Measurements from ENCODE around the gene NDUFB5. TPM values are rescaled to one million over a fixed set of nuclear protein-coding genes. Genes with fewer than 3 reads are reported as not detected.

NDUFB5 gene
- total RNA-seq, 1 donor from 2014 or later: 73.7 TPM

DNA sequence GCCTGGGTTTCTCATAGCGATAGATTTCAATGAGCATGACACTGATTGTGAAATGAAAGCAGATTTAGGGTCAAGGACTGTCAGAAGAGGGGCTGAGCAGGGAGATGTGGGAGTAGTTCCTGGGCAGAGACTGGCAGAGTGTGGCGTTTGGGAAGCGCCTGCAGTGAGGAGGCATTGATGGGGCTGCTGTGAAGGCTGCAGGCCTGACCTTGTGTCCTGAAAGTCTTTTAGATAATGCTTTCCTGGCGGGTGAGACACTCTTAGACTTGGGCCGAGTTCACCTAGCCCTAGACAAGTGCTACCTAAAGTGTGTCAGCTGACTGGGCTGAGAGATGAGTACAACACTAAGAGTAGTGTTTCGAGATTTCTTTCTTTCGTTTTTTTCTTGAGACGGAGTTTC is 68.9 kb downstream of the NDUFB5 start:
- H3K9me3 ChIP-seq (ENCODE audit: insufficient read depth, low read depth, low read length): no peaks in the 10 kb centered on the region
- no peak for DNase-seq (ENCODE audit: low read depth)
- H3K4me3 ChIP-seq (ENCODE audit: insufficient read depth, low read depth, low read length): no peak overlapping the region
- H3K36me3 ChIP-seq (ENCODE audit: insufficient read depth, low read length): no peaks in the 10 kb centered on the region
- no peaks in the 10 kb centered on the region for H3K4me1 ChIP-seq (ENCODE audit: insufficient read depth, low read length)
- H3K79me2 ChIP-seq (ENCODE audit: insufficient read depth, low read length): peaks cover 89% of the 10 kb centered on the region
- no peaks in the 10 kb centered on the region for H3K9me3 Mint-ChIP-seq (ENCODE audit: unreplicated experiment)
- no peaks in the 10 kb centered on the region for H3K36me3 Mint-ChIP-seq (ENCODE audit: low read depth, unreplicated experiment)
- H3K27ac ChIP-seq (ENCODE audit: low read depth, low read length): no peak overlapping the region
- no peaks in the 10 kb centered on the region for H3K4me1 Mint-ChIP-seq (ENCODE audit: low read depth, unreplicated experiment)
- peaks cover 40% of the 10 kb centered on the region for H4K20me1 ChIP-seq (ENCODE audit: insufficient read depth, low read length)
- no peaks in the 10 kb centered on the region for H3K27me3 ChIP-seq (ENCODE audit: insufficient read depth, low read length)
- TF ChIP-seq, protein P1, sequence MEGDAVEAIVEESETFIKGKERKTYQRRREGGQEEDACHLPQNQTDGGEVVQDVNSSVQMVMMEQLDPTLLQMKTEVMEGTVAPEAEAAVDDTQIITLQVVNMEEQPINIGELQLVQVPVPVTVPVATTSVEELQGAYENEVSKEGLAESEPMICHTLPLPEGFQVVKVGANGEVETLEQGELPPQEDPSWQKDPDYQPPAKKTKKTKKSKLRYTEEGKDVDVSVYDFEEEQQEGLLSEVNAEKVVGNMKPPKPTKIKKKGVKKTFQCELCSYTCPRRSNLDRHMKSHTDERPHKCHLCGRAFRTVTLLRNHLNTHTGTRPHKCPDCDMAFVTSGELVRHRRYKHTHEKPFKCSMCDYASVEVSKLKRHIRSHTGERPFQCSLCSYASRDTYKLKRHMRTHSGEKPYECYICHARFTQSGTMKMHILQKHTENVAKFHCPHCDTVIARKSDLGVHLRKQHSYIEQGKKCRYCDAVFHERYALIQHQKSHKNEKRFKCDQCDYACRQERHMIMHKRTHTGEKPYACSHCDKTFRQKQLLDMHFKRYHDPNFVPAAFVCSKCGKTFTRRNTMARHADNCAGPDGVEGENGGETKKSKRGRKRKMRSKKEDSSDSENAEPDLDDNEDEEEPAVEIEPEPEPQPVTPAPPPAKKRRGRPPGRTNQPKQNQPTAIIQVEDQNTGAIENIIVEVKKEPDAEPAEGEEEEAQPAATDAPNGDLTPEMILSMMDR (IDR thresholded peaks at IDR 0.05; ENCODE audit: insufficient read depth, low read depth, low read length): no peak
- no peak for TF ChIP-seq EZH2 (IDR thresholded peaks at IDR 0.05; ENCODE audit: insufficient read depth, low read length)
- H3K4me3 Mint-ChIP-seq (ENCODE audit: unreplicated experiment): no peak overlapping the region
- no peak overlapping the region for H3K4me2 ChIP-seq (ENCODE audit: low read length)
- no peak overlapping the region for H2AFZ ChIP-seq (ENCODE audit: low read depth, low read length)
- no peaks in the 10 kb centered on the region for H3K27me3 Mint-ChIP-seq (ENCODE audit: low read depth, unreplicated experiment)
- no peak overlapping the region for H3K9ac ChIP-seq (ENCODE audit: low read length)
- FAIRE-seq: no peak
- H3K27ac Mint-ChIP-seq (ENCODE audit: unreplicated experiment): no peak overlapping the region

DNA sequence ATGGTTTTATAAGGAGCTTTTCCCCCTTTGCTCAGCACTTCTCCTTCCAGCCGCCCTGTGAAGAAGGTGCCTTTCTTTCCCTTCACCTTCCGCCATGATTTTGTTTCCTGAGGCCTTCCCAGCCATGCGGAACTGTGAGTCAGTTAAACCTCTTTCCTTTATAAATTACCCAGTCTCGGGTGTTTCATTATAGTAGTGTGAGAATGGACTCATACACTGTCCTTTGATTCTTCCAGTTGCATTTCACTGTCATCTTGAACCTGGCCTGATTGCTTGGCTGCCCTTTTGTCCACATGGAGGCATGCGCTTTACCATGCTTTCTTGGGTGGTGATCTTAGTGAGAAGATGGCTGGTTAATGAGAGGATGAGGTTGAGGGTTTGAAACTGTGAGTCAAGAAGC is 71.5 kb downstream of the NDUFB5 start:
- no peak overlapping the region for H3K4me3 Mint-ChIP-seq (ENCODE audit: unreplicated experiment)
- Histone ChIP-seq H3K27me3 (ENCODE audit: insufficient read depth, low read length) (no peaks in the 10 kb centered on the region), H3K79me2 (ENCODE audit: insufficient read depth, low read length) (peaks cover 85% of the 10 kb centered on the region), H4K20me1 (ENCODE audit: insufficient read depth, low read length) (peaks cover 36% of the 10 kb centered on the region), H3K9ac (ENCODE audit: low read length) (no peak overlapping the region), H2AFZ (ENCODE audit: low read depth, low read length) (no peak overlapping the region), H3K27ac (ENCODE audit: low read depth, low read length) (no peak overlapping the region), H3K4me1 (ENCODE audit: insufficient read depth, low read length) (peaks cover 4% of the 10 kb centered on the region), H3K9me3 (ENCODE audit: insufficient read depth, low read depth, low read length) (no peaks in the 10 kb centered on the region), H3K4me2 (ENCODE audit: low read length) (no peak overlapping the region), H3K4me3 (ENCODE audit: insufficient read depth, low read depth, low read length) (no peak overlapping the region), H3K36me3 (ENCODE audit: insufficient read depth, low read length) (no peaks in the 10 kb centered on the region)
- no peak overlapping the region for H3K27ac Mint-ChIP-seq (ENCODE audit: unreplicated experiment)
- no peak for FAIRE-seq
- no peaks in the 10 kb centered on the region for H3K36me3 Mint-ChIP-seq (ENCODE audit: low read depth, unreplicated experiment)
- no peak for DNase-seq (ENCODE audit: low read depth)
- no peaks in the 10 kb centered on the region for H3K9me3 Mint-ChIP-seq (ENCODE audit: unreplicated experiment)
- H3K27me3 Mint-ChIP-seq (ENCODE audit: low read depth, unreplicated experiment): no peaks in the 10 kb centered on the region
- H3K4me1 Mint-ChIP-seq (ENCODE audit: low read depth, unreplicated experiment): no peaks in the 10 kb centered on the region
- TF ChIP-seq EZH2 (IDR thresholded peaks at IDR 0.05; ENCODE audit: insufficient read depth, low read length): no peak

Other genes with a start within 250 kb of the NDUFB5 start
- gene GNB4, start 153.3 kb upstream of the NDUFB5 start, total RNA-seq: 83.7 and 85.7 TPM in 2 replicates
- gene ACTL6A, start 41.9 kb upstream of the NDUFB5 start, total RNA-seq: 43.2 and 47.0 TPM in 2 replicates
- 45.9 and 47.1 TPM in 2 replicates for gene MRPL47, start 156 bp upstream of the NDUFB5 start, total RNA-seq
- 6.7 and 7.4 TPM in 2 replicates for gene USP13, start 48.2 kb downstream of the NDUFB5 start, total RNA-seq